ENCODE data around the gene NPR2.

The NPR2 gene

GRCh38 chr9:35791297-35791921 is at the start of gene NPR2:
NPR2 (plus strand) TSS chr9:35791591; CDS start chr9:35792409, 818 bp downstream.
- no peak for DNase-seq (ENCODE audit: low read depth, low spot score)

DNA sequence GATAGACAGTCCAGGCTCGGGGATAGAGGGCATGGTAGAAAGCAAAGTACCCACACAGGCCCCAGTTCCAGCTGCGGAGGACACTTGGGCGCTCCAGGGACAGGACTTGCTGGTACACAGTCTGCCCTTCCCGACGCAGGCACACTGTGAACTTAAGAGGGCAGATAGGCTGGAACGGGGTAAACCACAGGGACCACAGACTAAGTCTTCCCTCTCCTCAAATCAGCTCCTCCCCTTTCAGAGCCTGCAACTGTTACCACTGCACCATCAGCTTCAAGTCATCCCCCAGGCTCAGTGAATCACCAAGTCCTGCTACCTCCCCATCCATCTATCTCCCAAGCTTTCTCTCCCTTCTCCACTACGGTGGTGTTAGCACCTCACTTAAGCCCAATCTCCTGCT is 49.7 kb upstream of the NPR2 start:
- DNase-seq (ENCODE audit: low read depth, low spot score): no peak

DNA sequence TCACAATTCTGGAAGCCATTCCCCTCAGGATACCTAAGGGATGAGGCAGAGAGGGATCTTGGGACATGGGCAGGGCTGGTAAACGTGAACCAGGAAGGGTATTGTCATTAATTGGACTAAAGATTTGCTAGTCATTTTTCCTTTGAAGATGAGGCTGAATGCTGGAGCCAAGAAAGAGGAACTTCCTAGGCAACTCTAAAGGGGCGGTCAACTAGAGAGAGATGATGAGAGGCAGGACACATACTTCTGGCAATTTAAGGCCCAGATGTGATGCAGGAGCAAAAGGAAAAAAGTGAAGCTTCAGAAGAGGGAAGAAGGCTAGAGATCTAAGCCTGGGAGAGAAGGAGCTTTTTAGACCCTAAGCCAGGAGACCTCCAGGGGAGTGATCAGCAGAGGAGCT is 47.9 kb upstream of the NPR2 start:
- no peak for DNase-seq (ENCODE audit: low read depth, low spot score)

GRCh38 chr9:35743880-35744518 is 47.4 kb upstream of the NPR2 start:
- no peak for DNase-seq (ENCODE audit: low read depth, low spot score)

GRCh38 chr9:35745569-35745968 is 45.8 kb upstream of the NPR2 start:
- DNase-seq (ENCODE audit: low read depth, low spot score): no peak

- DNase-seq (ENCODE audit: low read depth, low spot score): no peak
These were observed 44.8 kb upstream of the NPR2 start for GRCh38 chr9:35746583-35746982.

DNA sequence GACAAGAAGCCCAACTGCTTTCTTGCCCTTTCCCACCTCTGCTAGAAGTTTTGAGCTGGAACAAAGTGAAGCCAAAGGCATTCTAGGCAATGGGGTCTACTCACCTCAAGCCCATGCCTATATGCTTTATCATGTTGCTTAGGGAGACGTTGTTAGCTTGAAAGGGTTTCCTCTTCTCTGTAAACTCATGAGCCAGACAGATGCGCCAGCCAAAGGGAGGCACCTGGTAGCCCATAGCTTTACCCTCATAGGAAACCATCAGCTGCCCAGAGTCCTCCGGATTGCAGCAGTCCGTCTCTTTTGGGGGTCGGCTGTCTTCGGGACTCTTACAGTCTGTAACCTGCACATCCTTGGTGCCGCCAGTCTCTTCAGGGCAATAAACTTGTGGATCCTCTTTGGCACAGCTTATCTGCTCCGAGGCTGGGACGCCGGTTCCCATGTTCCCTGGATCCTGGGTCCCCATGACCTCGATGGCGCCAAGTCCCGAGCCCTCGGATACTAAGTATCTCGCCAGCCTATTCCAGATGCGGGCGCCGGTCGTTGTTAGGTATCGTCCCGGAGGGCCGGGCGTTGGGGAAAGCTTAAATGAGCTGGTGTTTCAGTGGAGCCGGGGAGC is 43.0 kb upstream of the NPR2 start:
- DNase-seq (ENCODE audit: low read depth, low spot score): no peak

DNA sequence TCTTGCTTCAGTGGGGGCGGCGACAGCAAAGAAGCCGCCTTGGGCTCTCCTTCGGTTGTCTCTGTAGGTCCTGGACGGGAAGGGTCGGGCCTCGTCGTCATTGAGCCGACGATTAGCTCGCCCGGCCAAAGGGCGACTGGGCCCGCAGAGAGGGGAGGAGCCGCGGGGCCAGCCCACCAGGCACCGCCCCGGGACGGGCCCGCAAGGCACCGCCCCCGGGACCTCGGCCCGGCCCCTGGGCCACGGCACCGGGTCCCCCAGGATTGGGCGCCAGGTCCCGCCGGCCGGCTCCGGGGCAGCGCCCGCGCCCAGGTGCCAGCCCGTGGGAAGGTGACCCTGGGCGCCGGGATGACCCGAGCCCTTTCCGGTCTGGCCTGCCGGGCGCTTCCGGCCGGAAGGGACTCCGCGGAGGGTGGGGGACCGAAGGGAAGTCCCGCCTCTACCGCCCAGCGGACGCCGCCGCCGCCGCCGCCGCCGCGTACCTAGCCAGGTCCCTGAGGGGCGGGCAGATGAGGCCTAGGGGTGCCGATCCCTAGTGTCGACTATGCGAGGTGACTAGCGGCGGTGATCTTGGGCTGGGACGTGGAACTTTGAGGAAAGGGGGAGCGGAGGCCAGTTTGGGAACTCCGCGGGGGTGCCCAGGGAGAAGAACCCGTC is 42.4 kb upstream of the NPR2 start, which contains the start of the genes GBA2 and RGP1:
TSS of gene GBA2 (minus strand) at position 371 of the 657 bp plus-strand sequence. CDS start 524 bp downstream, outside the sequence.
TSS of gene RGP1 (plus strand) at position 430 of the 657 bp plus-strand sequence. CDS start 469 bp downstream, outside the sequence.
- peak; percentile 32 for DNase-seq (ENCODE audit: low read depth, low spot score)

DNA sequence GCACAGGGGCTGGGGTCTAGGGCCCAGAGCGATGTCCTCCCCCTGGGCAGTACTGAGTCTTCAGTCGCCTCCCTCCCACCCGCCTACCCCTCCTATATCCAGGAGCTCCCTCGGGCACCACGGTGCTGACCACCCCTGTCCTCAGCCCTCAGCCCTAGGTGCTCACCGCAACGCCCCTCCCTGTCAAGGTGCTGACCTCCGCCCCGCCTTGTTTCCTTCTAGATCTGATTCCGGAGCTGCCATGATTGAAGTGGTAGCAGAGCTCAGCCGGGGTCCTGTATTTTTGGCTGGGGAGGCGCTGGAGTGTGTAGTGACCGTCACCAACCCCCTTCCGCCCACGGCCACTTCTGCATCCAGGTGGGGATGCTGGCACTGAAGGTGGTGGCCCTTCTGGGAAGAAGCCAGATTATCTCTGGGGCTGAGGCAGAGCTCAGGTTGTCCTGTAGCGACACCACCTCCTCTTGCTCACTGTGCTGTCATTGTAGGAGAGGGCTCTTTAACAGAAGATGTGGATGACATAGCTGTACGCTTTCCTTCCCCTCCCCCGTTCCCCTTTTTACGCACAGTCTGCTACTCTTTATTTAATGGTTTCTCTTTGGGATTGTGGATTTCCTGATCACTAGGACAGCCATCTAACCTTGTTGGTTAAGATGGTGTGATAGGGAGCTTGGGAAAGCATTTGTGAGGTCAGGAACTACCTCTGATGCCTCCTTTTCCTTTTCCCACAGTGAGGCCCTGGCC is 41.7 kb upstream of the NPR2 start:
- peak; percentile 24 for DNase-seq (ENCODE audit: low read depth, low spot score)

DNA sequence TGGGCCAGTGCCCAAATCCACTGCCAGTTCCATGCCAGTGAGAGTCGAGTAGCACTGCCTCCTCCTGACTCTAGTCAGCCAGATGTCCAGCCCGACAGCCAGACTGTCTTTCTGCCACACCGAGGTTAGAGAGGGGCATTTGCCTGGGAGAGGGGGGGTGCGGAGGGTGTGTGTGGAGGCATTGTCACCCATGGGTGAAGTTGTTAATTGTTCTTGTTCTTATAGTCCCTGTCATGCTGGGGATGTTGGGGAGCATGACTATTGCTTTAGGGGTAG is 41.2 kb upstream of the NPR2 start:
- DNase-seq (ENCODE audit: low read depth, low spot score): no peak

GRCh38 chr9:35753466-35753865 is 37.9 kb upstream of the NPR2 start:
- no peak for DNase-seq (ENCODE audit: low read depth, low spot score)

DNA sequence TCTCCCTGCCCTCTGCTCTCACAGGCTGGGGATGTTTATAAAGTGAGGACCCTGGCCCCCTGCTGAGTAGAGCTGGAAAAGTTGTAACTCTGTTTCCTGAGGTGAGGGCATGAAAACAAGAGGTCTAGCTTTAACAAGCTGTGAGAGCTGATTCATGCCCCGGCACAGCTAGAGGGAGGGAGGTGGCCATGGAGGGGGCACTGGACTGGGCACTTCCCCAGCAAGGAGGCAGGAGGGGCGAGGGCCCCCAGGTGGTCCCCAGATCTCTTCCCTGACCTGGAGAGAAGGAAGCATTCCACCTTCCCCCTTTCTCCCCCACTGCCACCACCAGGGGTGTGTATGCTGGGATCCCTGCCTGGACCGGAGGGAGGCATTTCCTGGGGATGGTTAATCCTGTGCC is 37.1 kb upstream of the NPR2 start, which contains the start of gene MSMP:
TSS of gene MSMP (minus strand) at position 13 of the 400 bp plus-strand sequence. CDS start 147 bp downstream, outside the sequence.
- no peak for DNase-seq (ENCODE audit: low read depth, low spot score)

GRCh38 chr9:35755071-35755470 is 36.3 kb upstream of the NPR2 start:
- DNase-seq (ENCODE audit: low read depth, low spot score): no peak

- peak; percentile 63 for DNase-seq (ENCODE audit: low read depth, low spot score)
These were observed 34.8 kb upstream of the NPR2 start for GRCh38 chr9:35756275-35757225.

GRCh38 chr9:35757226-35757891 is 34.0 kb upstream of the NPR2 start:
- no peak for DNase-seq (ENCODE audit: low read depth, low spot score)

- no peak for DNase-seq (ENCODE audit: low read depth, low spot score)
These were observed 33.5 kb upstream of the NPR2 start for GRCh38 chr9:35757892-35758275.

DNA sequence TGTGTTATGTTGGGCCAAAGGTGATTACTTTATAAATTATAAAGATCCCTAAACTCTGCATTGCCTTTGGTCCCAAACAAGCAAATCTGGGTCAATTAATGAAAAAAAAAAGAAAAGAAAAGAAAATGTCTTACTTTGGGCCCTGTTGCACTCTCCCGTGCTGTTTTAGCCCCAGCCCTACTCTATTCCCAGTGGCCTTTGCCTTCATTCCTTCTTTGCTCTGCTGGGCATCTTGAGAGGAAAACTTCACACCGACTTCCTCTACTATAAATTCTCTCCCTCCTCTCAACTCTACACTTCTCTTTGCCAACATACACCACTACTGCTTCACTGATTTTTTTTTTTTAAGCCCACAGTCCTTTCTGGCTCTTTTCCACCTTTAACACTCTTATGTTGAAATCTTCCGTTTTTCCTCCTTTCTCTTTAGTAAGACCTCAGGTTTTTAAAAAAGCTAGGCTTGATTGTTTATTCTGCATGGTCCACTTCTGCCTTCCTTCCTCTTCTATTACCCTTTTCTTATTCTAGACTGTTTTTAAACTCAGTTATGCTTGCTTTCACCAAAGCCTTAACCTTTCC is 32.8 kb upstream of the NPR2 start:
- no peak for DNase-seq (ENCODE audit: low read depth, low spot score)

DNA sequence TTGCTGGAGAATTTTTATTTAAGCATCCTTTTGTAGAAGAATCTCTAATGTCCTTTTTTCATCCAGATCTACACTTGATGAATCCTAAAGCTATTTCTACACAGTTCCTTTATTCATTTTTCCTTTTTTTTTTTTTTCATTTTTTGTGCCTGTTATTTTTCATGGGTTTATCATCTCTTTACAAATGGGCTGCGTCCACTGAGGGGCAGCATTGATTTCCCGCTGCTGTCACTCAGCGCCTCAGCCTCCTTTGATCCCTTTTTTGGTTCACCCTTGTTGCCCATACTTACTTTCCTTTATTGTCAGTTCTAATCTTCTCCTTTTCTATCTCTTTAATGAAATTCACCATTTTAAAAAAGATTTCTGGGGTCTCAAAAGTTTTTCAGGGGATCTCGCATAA is 31.6 kb upstream of the NPR2 start:
- no peak for DNase-seq (ENCODE audit: low read depth, low spot score)

DNA sequence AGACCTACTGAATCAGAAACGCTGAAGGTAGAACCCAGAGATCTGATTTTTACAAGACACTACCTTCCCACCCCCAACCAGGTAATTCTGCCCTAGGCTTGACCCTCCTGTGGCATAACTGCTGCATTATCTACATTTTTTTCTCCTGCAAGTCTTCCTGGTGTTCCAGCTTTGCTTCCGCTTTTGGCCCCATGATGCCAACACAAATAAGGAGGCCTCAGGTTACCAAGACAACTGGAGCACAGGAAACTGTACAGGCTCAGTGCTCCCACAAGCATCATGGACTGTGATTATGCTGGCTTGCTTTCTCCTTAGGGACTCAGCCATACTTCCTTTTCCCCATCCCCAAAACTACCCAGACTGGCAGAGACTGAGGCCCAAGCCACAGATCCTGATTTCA is 30.7 kb upstream of the NPR2 start:
- no peak for DNase-seq (ENCODE audit: low read depth, low spot score)

DNA sequence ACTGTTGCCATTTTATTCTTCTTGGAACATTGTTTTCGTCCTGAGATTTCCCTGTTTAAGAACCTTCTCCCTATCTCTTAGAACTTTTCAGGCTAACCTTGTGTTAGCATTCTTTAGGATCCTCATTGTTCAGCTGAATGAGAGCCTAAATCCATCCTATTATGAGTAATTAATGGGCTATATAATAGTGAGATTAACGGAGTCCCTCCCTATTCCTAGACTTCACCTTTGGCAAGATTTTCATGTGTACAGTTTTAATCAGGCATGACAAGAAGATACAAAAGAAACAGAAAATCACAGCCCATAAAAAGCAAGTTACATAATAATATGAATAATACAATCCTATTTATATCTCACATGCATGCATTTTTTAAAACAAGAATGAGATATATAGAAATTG is 28.2 kb upstream of the NPR2 start:
- DNase-seq (ENCODE audit: low read depth, low spot score): no peak

Data from activated CD4-positive, CD25-positive, alpha-beta regulatory T cell treated with anti-CD3 and anti-CD28 coated beads, Interleukin-2, amount 50 U/mL, for 16 hours (primary cell).